ENCODE measurements around the gene NUB1. TPM values are rescaled to one million over a fixed set of nuclear protein-coding genes. Genes with fewer than 3 reads are reported as not detected.

NUB1 gene
- polyA plus RNA-seq, 1 experiment = 44.5 TPM

DNA sequence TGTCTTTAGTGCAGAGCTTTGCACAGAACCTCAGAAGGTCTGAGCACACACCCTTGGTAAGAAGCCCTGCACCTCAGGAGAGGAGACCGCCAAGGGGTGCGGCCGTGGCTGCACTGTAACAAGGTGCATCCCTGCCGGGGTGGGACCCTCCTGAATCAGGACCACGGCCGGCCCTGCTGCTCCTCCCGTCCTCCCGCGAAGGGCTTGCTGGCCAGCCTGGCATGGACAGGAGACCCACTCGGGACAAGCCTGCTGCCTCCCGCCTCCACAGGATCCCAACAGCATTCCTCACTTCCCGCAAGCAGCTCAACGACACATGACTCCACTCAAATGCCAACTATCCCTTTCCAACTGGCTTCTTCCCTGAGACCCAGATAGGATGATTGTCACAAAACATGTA is 55.4 kb downstream of the NUB1 start:
- H3K4me3 ChIP-seq (ENCODE audit: low read depth, low read length) = no peak overlapping the region
- POLR2A ChIA-PET = no interaction called here
- TF ChIP-seq, protein P1, sequence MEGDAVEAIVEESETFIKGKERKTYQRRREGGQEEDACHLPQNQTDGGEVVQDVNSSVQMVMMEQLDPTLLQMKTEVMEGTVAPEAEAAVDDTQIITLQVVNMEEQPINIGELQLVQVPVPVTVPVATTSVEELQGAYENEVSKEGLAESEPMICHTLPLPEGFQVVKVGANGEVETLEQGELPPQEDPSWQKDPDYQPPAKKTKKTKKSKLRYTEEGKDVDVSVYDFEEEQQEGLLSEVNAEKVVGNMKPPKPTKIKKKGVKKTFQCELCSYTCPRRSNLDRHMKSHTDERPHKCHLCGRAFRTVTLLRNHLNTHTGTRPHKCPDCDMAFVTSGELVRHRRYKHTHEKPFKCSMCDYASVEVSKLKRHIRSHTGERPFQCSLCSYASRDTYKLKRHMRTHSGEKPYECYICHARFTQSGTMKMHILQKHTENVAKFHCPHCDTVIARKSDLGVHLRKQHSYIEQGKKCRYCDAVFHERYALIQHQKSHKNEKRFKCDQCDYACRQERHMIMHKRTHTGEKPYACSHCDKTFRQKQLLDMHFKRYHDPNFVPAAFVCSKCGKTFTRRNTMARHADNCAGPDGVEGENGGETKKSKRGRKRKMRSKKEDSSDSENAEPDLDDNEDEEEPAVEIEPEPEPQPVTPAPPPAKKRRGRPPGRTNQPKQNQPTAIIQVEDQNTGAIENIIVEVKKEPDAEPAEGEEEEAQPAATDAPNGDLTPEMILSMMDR (IDR thresholded peaks at IDR 0.05; ENCODE audit: insufficient read depth, low read depth, low read length) = no peak
- H3K36me3 ChIP-seq (ENCODE audit: control insufficient read depth, insufficient read depth, low read length) = no peaks in the 10 kb centered on the region
- DNase-seq (ENCODE audit: low read depth) = no peak
- CTCF ChIA-PET = no interaction called here
- H3K27me3 ChIP-seq (ENCODE audit: control insufficient read depth, insufficient read depth, low read length) = peaks cover 10% of the 10 kb centered on the region

GRCh38 chr7:151398446-151399304 is 57.1 kb downstream of the NUB1 start:
- TF ChIP-seq, protein P1 (IDR thresholded peaks at IDR 0.05; ENCODE audit: insufficient read depth, low read depth, low read length) = no peak
- DNase-seq (ENCODE audit: low read depth) = no peak
- H3K36me3 ChIP-seq (ENCODE audit: control insufficient read depth, insufficient read depth, low read length) = no peaks in the 10 kb centered on the region
- H3K27me3 ChIP-seq (ENCODE audit: control insufficient read depth, insufficient read depth, low read length) = peaks cover 8% of the 10 kb centered on the region
- POLR2A ChIA-PET = no interaction called here
- no peak overlapping the region for H3K4me3 ChIP-seq (ENCODE audit: low read depth, low read length)
- CTCF ChIA-PET = interaction anchor here (0.9 to 1.7 kb wide), 5 partner anchors 18 to 83 kb away, joined by 3 to 6 read pairs (median 4); no protein-coding TSS in a partner anchor

DNA sequence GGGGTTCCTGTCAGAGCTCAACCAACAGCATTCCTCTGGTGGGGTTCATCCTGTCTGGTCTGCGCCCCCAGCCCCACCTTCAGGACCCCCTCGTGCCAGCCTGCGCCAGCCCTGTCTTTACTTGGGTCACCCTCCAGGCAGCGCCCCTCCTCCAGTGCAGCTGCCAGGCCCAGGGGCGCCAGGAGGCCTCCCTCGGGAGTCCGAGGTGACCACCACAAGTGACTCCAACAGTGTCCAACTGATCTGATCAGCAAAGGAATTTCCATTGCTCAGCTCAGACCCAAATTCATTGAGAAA is 57.6 kb downstream of the NUB1 start:
- TF ChIP-seq, protein P1 (IDR thresholded peaks at IDR 0.05; ENCODE audit: insufficient read depth, low read depth, low read length) = no peak
- DNase-seq (ENCODE audit: low read depth) = no peak
- ChIA-PET POLR2A (no interaction called here), CTCF (interaction anchor here (0.6 to 1.7 kb wide), 7 partner anchors 18 to 84 kb away, joined by 3 to 6 read pairs (median 4); no protein-coding TSS in a partner anchor)
- Histone ChIP-seq H3K27me3 (ENCODE audit: control insufficient read depth, insufficient read depth, low read length) (peaks cover 8% of the 10 kb centered on the region), H3K4me3 (ENCODE audit: low read depth, low read length) (no peak overlapping the region), H3K36me3 (ENCODE audit: control insufficient read depth, insufficient read depth, low read length) (no peaks in the 10 kb centered on the region)

DNA sequence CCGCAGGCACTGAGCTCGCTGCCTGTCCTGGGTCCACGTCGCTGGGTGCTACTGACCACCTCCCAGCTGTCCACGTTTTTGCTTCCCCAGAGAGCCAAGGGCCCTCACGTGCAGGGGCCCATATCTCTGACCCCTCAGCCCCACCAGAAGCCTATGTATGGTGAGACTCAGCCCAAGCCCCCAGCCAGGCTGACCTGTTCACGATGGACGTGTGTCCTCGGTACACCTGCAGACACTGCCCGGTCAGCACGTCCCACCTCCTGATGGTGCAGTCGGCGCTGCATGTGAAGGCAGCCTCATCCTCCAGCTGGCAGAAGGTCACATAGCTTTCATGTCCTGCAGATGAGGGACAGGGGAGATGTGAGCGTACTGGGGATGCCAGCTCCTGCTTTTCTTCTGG is 58.3 kb downstream of the NUB1 start:
- DNase-seq (ENCODE audit: low read depth) = no peak
- Histone ChIP-seq H3K4me3 (ENCODE audit: low read depth, low read length) (no peak overlapping the region), H3K36me3 (ENCODE audit: control insufficient read depth, insufficient read depth, low read length) (no peaks in the 10 kb centered on the region), H3K27me3 (ENCODE audit: control insufficient read depth, insufficient read depth, low read length) (peaks cover 6% of the 10 kb centered on the region)
- CTCF ChIA-PET = interaction anchor here (0.6 to 1.7 kb wide), 7 partner anchors 12 to 93 kb away, joined by 3 to 6 read pairs (median 4); no protein-coding TSS in a partner anchor
- TF ChIP-seq, protein P1 (IDR thresholded peaks at IDR 0.05; ENCODE audit: insufficient read depth, low read depth, low read length) = no peak
- POLR2A ChIA-PET = no interaction called here

DNA sequence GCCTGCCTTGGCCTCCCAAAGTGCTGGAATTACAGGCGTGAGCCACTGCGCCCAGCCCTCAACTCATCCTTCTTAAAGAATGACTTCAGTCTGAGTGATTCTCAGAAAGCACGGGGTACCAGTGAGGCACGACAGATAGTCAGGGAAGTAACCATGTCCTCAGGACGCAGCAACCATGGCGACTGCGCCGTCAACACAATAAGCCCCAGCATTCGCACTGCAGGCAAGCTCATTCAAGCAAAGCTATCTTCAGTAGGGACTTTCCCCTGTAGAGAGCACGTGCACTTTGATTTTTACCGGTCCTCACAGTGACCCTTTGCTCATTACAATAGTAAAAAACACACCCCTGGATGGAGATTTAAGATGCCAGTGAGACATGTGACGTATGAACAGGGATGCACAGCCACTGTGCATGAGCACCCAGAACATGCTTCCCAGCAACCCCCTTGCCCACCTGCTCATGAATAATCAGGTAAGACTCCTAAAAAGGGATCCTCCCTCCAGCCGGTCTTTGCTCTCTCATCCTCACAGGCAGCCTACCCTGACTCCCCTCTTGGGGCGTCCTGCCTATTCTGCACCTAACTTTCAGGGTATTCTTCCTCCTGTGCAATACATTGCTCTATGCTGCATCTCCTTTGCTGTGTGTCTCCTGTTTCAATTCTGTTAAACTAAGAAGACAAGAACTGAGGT is 59.2 kb downstream of the NUB1 start:
- Histone ChIP-seq H3K4me3 (ENCODE audit: low read depth, low read length) (no peak overlapping the region), H3K36me3 (ENCODE audit: control insufficient read depth, insufficient read depth, low read length) (no peaks in the 10 kb centered on the region), H3K27me3 (ENCODE audit: control insufficient read depth, insufficient read depth, low read length) (peaks cover 6% of the 10 kb centered on the region)
- no peak for DNase-seq (ENCODE audit: low read depth)
- ChIA-PET POLR2A (no interaction called here), CTCF (interaction anchor here (1.2 to 1.7 kb wide), 3 partner anchors 11 to 48 kb away, joined by 3 to 6 read pairs (median 5); no protein-coding TSS in a partner anchor)
- TF ChIP-seq, protein P1 (IDR thresholded peaks at IDR 0.05; ENCODE audit: insufficient read depth, low read depth, low read length) = no peak
